GM19438 (cell line): ENCODE data around the gene PPP2R2C.

ENCODE experiments used
- ATAC-seq: cut with Tn5 transposase; IDR thresholded peaks from one replicate; pipeline ENCODE4 v1.9.1; 2021; ENCODE audit warnings: low read depth; ENCODE audit not compliant: unreplicated experiment

Gene PPP2R2C

GRCh38 chr4:6494431-6495295, 22.2 kb upstream of the PPP2R2C start:
- no peak for ATAC-seq

- ATAC-seq: no peak
Observed at GRCh38 chr4:6493658-6494304, 21.4 kb upstream of the PPP2R2C start.

- ATAC-seq: no peak
Observed at GRCh38 chr4:6492861-6493657, 20.6 kb upstream of the PPP2R2C start.

- ATAC-seq: no peak
Observed at GRCh38 chr4:6492027-6492590, 19.7 kb upstream of the PPP2R2C start.

DNA sequence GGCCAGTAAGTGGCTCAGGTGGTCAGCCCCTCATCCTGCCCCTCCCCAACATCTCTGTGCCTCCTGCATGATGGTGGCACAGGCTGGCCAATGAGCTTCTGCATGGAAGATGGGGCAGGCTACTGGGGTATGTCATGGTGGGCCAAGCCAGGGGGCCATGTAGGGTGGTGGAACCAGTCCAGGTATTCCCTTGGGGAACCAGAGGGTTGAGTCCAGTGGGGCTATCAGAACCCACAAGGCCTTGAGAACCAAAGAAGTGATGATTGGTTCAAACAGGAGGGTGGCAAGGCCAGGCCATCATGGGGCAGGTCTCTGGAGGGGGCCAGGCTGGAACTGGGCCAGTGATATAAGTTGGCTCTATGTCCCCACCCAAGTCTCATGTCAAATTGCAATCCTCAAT, 18.8 kb upstream of the PPP2R2C start:
- no peak for ATAC-seq

DNA sequence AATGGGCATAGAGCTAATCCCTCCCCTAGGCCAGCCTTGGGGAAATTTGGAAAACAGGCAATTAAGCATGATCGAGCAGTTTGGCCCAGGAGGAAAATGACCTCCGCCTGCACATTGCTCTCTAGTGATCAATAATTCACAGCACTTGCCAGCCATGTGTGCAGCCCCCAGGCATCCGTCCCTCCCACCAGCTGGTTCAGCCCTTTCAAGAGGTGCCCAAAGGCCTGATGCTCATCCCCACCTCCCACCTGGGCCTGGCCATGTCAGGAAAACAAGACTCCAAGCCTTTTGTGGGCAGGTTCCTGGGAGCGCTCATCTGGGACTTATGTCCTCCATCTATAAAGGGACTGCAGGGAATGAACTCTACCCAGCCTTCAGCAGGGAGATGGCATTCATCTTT, 17.5 kb upstream of the PPP2R2C start:
- ATAC-seq: no peak

DNA sequence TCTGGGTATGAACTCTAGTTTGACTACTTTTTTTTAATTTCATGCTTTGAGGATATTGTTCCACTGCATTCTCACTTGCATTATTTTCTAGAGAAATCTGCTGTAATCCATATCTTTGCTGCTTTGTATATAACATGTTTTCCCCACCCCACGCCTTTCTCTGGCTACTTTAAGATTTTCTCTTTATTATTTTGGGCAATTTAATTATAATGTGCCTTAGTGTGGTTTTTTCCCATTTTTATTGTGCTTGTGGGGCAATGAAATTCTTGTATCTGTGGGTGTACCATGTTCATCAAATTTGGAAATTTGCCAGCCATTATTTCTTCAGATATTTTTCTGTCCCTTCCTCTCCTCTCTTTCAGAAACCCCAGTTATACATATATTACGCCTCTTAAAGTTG, 15.1 kb upstream of the PPP2R2C start:
- no peak for ATAC-seq

- ATAC-seq: no peak
Observed at GRCh38 chr4:6480534-6481088, 8.2 kb upstream of the PPP2R2C start.

DNA sequence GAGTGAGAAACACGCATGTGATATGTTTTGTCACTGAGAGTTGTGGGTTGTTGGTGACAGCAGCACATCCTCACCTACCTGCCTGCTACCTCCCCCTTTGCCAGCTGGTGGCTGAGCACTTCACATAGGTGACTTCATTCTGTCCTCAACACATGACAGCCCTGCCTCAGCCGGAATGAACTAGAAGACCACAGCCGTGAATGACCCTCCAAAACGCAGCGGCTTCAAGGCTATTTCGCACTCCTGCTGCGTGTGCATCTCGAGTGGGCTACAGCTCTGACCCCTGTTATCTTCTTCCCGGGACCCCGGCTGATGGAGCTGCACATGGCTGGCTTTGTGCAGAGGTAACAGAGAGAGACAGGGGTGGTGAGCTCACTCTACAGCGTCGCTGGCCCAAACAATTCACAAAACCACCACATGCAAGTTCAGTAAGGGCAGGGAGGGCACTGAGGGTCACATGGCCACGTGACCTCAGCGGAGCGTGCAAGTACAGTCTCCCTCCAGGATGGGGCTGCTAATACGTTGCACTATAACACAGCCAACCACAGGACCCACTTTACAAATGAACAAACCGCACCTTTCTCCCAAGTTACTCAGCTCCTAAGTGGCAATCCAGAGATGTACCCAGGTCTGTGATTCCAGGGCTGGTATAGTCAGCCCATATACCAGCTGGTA, 6.3 kb upstream of the PPP2R2C start:
- ATAC-seq: no peak

- no peak for ATAC-seq
Observed at GRCh38 chr4:6476893-6477292, 4.5 kb upstream of the PPP2R2C start.

- no peak for ATAC-seq
Observed at GRCh38 chr4:6475492-6476020, 3.1 kb upstream of the PPP2R2C start.

DNA sequence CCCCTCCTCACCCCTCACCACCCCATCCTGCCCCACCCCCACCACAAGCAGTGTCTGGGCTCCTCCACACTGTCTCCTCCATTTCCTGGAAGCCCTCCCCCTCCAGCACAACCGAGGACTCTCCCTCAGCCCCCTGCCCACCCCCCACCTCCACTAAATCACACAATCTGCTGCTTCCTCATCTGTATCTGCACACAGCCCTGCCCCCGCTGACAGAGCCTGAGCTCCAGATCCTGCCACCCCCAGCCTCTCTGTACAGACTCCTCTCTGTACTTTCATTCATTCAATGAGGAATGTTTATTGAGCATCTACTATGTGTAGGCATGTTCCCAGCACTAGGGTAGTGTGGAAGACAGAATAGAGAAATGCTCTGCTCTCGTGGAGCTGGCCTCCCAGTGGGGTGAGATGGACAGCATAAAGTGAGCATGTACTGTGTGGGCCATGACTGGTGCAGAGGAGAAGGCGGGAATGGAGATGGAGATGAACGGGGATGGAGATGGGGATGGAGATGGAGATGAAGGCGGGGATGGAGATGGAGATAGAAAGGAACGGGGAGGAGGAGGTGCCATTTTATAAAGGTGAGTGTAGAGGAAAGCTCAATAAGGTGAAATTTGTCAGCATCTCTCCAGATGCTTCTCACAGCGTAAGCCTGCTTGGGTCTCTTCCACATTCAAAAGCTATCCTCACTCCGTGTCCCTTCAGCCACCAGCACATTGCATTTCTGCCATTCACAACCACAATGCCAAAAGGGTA, 2.5 kb upstream of the PPP2R2C start:
- ATAC-seq: no peak

DNA sequence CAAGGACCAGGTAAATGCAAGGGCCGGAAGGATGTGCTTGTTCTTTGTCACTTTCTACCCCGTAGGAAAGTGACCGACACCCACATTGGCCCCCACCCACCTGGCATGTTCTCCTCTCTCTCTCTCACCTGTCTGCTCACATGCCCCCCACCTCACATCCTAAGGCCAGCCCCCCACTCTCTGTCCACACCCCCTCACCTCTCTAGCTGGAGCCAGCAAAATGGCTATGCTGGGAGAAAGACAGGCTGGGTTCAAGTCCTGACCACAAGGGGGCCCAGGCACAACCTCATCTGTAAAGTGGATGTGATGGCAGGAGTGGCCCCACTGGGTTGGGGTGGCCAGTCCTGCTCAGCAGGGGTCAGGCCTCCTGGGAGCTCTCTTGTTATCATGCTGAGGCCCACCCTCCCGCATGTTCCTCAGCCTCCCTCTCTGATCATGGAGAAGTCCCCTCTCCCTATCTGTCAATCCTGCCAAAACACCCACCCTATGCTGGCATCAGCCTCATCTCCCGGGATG, 1.7 kb upstream of the PPP2R2C start:
- ATAC-seq: no peak

DNA sequence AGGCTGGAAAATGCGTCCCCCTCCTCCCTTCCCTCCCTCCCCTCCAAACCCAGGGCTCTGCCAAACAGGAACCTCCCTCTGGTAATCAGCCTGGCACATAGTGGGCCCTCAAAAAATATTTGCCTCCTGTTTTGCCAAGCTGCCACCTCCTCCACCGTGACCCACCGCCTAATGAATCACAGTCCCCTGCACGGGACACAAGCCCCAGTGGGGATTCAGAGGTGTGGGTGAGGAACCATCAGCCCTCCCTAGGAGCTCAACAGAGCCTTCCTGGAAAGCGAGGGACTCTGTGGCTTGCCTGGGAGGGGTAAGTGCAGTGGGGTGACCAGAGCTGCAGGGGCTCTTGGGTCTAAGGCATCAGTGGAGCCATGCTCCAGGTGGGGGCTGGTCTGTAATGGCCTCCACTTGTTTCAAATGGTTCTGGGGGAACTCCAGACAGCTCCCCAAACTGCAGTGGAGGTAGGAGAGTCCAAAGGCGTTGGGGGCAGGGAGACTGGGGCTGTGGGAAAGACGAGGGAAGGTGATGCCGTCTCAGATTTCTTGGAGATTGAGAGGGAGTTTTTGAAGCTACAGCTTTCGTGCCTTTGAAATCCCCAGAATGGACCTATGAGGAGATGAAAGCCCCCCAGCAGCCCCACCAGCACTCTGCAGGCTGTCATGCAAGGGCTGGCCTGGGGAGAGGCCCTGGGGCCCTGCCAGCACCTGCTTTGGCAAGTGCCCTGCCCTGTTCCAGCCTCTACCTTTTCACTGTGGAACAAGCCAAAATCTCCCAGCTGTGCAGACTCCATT, 1.0 kb upstream of the PPP2R2C start:
- no peak for ATAC-seq

DNA sequence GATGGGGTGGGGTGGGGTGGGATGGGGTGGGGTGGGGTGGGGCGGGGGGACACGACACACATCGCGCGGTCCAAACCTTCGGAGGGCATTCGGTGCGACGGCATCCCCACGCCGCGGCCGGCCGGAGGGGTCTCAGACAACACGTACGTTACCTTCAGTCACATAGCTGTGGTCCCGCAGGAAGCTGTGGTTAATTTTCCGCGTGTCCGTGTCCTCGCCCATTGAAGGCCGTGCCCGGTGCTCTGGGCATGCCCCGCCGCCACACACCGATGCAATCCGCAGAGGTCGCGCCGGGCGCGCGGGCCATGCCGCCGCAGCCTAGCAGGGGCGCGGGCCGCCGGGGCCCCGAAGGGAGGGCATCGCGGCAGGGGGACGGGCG, 417 bp downstream of the PPP2R2C start:
- no peak for ATAC-seq

DNA sequence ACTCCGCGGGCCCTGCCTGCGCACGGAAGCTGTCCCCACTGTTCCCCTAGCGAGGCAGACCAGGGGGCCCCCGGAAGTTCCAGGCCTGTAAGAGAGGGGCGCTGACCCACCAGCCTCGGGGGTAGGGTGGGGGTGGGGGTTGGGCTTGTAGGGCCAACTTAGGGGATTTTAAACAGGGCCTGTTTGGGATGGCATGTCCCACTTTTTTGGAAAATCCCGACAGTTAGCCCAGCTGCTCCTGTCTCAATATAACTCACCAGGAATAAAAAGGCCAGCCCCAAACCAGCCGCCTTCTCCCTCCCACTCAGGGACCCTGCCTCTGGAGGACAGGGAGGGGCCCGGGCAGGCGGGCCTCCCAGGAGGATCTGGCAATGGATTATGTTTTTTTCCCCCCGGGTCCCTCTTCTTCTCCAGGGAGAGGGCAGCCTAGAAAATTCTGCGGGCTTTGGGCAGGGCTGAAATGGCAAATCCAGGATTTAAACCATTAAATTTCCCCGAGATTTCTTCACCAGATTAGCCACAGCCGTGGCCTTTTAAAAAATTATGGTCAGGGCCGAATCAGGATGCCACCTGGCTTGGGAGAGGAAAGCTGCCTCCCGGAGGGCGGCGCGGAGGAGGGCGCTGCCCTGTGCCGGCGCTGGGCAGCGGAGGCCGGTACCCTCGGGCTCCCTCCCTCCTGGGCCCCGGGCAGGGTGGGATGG, 957 bp downstream of the PPP2R2C start:
- no peak for ATAC-seq

- ATAC-seq: no peak
Observed at GRCh38 chr4:6470502-6471306, 1.7 kb downstream of the PPP2R2C start.
